Measurements from ENCODE around the gene WFIKKN2. TPM values are rescaled to one million over a fixed set of nuclear protein-coding genes. Genes with fewer than 3 reads are reported as not detected.
A peak's percentile ranks its signal among the peaks of the same experiment; 100 is the strongest.

WFIKKN2 gene
- total and polyA plus RNA-seq, 2 of the 13 experiments (the other 11 are each of a cell fraction or from before 2014, with no cell fraction given), result not detected

GRCh38 chr17:50865060-50865867 is 29.9 kb downstream of the WFIKKN2 start:
- Histone ChIP-seq H4K20me1 (ENCODE audit: insufficient read depth, low read length) (peaks cover 41% of the 10 kb centered on the region), H3K27ac (ENCODE audit: extremely low read length, insufficient read depth, low read length) (peak overlapping the region; percentile 82), H3K9ac (ENCODE audit: insufficient read depth, low read depth, low read length) (peak overlapping the region; percentile 93), H3K9me3 (ENCODE audit: low read length) (no peaks in the 10 kb centered on the region), H3K4me3 (replicated peaks in 1 of 3; ENCODE audit: insufficient read depth in 1 of 3, low read depth in 2 of 3, low read length in 3 of 3) (peak overlapping the region; percentile 97 to 98 (median 97)), H3K36me3 (replicated peaks in 1 of 2; ENCODE audit: control insufficient read depth in 1 of 2, insufficient read depth in 2 of 2, low read length in 2 of 2) (peaks cover 5 to 17% of the 10 kb centered on the region in 2 experiments; a peak in 4 of 5 replicates), H3K4me1 (ENCODE audit: insufficient read depth, low read length) (peaks cover 45% of the 10 kb centered on the region), H3K27me3 (ENCODE audit: control insufficient read depth in 1 of 2, insufficient read depth in 2 of 2, low read length in 2 of 2) (no peaks in the 10 kb centered on the region; a peak in 1 of 5 replicates), H3K79me2 (ENCODE audit: insufficient read depth, low read length) (peaks cover 54% of the 10 kb centered on the region), H3K4me2 (ENCODE audit: low read depth, low read length) (peak overlapping the region; percentile 79), H2AFZ (ENCODE audit: low read length) (no peak overlapping the region)
- WGBS (ENCODE audit: low lambda C conversion rate), result under 1% methylated on average over 34 of the region's 50 CpGs
- intact Hi-C loops (cut with micrococcal nuclease; ENCODE audit: unreplicated experiment) (loop anchor here (2.0 kb wide), 1 partner anchor 44 kb away; no protein-coding TSS in a partner anchor), in situ Hi-C loops (cut with HindIII; ENCODE audit: extremely low pct_ligation_motif_present, low pct_unique_long_range_greater_than_20kb) (loop anchor here (5.0 kb wide), 1 partner anchor 82 kb away; no protein-coding TSS in a partner anchor)
- no peak for ATAC-seq
- CTCF ChIA-PET (ENCODE audit: low intra/inter-chr PET ratio, low total read pairs), result interaction anchor here (0.9 to 3.1 kb wide), 3 partner anchors 44 to 92 kb away, joined by 3 to 10 read pairs (median 4); no protein-coding TSS in a partner anchor
- POLR2A ChIA-PET, result interaction anchor here (1.0 to 9.6 kb wide), 30 partner anchors 11 to 425 kb away, joined by 3 to 510 read pairs (median 9); partner anchors contain the start of genes CACNA1G, LUC7L3 and SPAG9
- DNase-seq (ENCODE audit: low spot score), result peak; percentile 70
- no peak for FAIRE-seq
- no TSS peak for BruUV-seq (replicated peaks)
- TF ChIP-seq PRPF4 (IDR thresholded peaks at IDR 0.05; ENCODE audit: low read depth, low read length, poor library complexity, severe bottlenecking) (no peak), RARG (CRISPR knock-in tag; IDR thresholded peaks at IDR 0.05; ENCODE audit: low read depth) (peak; percentile 27; the same call in 1 of the 2 replicates), GATAD2A (CRISPR knock-in tag; IDR thresholded peaks at IDR 0.05) (peak; percentile 41; the same call in 1 of the 2 replicates), ELF4 (CRISPR knock-in tag; IDR thresholded peaks at IDR 0.05; ENCODE audit: borderline replicate concordance) (0 out of 2 replicates have a peak, but pooled peaks have one; percentile 39), ATAD3A (CRISPR knock-in tag; IDR thresholded peaks at IDR 0.05) (peak; percentile 22; the same call in 1 of the 2 replicates), RFX3 (CRISPR knock-in tag; IDR thresholded peaks at IDR 0.05) (no peak), ZNF878 (CRISPR knock-in tag; IDR thresholded peaks at IDR 0.05) (0 out of 2 replicates have a peak, but pooled peaks have one; percentile 42), YEATS4 (CRISPR knock-in tag; IDR thresholded peaks at IDR 0.05; ENCODE audit: borderline replicate concordance) (peak; percentile 50; the same call in 1 of the 2 replicates), RAD21 (CRISPR knock-in tag; IDR thresholded peaks at IDR 0.05) (0 out of 2 replicates have a peak, but pooled peaks have one; percentile 7), HHEX (CRISPR knock-in tag; IDR thresholded peaks at IDR 0.05) (no peak), MEIS1 (CRISPR knock-in tag; IDR thresholded peaks at IDR 0.05; ENCODE audit: borderline replicate concordance) (0 out of 2 replicates have a peak, but pooled peaks have one; percentile 14), KLF12 (CRISPR knock-in tag; IDR thresholded peaks at IDR 0.05; ENCODE audit: borderline replicate concordance) (peak; percentile 81; the same call in 1 of the 2 replicates), ZNF749 (CRISPR knock-in tag; IDR thresholded peaks at IDR 0.05; ENCODE audit: borderline replicate concordance) (no peak), HMG20A (CRISPR knock-in tag; IDR thresholded peaks at IDR 0.05; ENCODE audit: borderline replicate concordance) (no peak)
- TF ChIP-seq, protein P1, sequence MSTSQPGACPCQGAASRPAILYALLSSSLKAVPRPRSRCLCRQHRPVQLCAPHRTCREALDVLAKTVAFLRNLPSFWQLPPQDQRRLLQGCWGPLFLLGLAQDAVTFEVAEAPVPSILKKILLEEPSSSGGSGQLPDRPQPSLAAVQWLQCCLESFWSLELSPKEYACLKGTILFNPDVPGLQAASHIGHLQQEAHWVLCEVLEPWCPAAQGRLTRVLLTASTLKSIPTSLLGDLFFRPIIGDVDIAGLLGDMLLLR (CRISPR knock-in tag; IDR thresholded peaks at IDR 0.05), result no peak
- TF ChIP-seq, protein P2, sequence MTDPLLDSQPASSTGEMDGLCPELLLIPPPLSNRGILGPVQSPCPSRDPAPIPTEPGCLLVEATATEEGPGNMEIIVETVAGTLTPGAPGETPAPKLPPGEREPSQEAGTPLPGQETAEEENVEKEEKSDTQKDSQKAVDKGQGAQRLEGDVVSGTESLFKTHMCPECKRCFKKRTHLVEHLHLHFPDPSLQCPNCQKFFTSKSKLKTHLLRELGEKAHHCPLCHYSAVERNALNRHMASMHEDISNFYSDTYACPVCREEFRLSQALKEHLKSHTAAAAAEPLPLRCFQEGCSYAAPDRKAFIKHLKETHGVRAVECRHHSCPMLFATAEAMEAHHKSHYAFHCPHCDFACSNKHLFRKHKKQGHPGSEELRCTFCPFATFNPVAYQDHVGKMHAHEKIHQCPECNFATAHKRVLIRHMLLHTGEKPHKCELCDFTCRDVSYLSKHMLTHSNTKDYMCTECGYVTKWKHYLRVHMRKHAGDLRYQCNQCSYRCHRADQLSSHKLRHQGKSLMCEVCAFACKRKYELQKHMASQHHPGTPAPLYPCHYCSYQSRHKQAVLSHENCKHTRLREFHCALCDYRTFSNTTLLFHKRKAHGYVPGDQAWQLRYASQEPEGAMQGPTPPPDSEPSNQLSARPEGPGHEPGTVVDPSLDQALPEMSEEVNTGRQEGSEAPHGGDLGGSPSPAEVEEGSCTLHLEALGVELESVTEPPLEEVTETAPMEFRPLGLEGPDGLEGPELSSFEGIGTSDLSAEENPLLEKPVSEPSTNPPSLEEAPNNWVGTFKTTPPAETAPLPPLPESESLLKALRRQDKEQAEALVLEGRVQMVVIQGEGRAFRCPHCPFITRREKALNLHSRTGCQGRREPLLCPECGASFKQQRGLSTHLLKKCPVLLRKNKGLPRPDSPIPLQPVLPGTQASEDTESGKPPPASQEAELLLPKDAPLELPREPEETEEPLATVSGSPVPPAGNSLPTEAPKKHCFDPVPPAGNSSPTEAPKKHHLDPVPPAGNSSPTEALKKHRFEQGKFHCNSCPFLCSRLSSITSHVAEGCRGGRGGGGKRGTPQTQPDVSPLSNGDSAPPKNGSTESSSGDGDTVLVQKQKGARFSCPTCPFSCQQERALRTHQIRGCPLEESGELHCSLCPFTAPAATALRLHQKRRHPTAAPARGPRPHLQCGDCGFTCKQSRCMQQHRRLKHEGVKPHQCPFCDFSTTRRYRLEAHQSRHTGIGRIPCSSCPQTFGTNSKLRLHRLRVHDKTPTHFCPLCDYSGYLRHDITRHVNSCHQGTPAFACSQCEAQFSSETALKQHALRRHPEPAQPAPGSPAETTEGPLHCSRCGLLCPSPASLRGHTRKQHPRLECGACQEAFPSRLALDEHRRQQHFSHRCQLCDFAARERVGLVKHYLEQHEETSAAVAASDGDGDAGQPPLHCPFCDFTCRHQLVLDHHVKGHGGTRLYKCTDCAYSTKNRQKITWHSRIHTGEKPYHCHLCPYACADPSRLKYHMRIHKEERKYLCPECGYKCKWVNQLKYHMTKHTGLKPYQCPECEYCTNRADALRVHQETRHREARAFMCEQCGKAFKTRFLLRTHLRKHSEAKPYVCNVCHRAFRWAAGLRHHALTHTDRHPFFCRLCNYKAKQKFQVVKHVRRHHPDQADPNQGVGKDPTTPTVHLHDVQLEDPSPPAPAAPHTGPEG (CRISPR knock-in tag; IDR thresholded peaks at IDR 0.05), result no peak
